Muscle layer of colon (tissue), 2 donors: Measurements from ENCODE around the gene GLRX3.
"Not testable (repeated sequence)": the region's sequence is repeated elsewhere in the genome, so short reads cannot be mapped to it uniquely, and the experiment has no call there.

ENCODE experiments used
- H3K27ac ChIP-seq: one replicate; pipeline ENCODE4 v1.7.0; 2013; ENCODE audit warnings: low read depth, mild to moderate bottlenecking, low read length, moderate library complexity
- H3K27me3 ChIP-seq, 2 donors: one replicate each; pipeline ENCODE4 v1.7.0; 2013; ENCODE audit warnings: low read length in 2 of 2, mild to moderate bottlenecking in 2 of 2; ENCODE audit not compliant: insufficient read depth in 2 of 2, control insufficient read depth in 1 of 2
- H3K36me3 ChIP-seq: one replicate; pipeline ENCODE4 v1.7.0; 2013; ENCODE audit warnings: mild to moderate bottlenecking, low read length; ENCODE audit not compliant: insufficient read depth
- H3K4me1 ChIP-seq: one replicate; pipeline ENCODE4 v1.7.0; 2013; ENCODE audit warnings: mild to moderate bottlenecking, low read length; ENCODE audit not compliant: insufficient read depth
- H3K4me3 ChIP-seq, 2 donors: one replicate each; pipeline ENCODE4 v1.7.0; 2013; ENCODE audit warnings: low read length in 2 of 2, low read depth in 1 of 2, mild to moderate bottlenecking in 1 of 2, moderate library complexity in 1 of 2
- H3K9ac ChIP-seq: one replicate; pipeline ENCODE4 v1.7.0; 2013; ENCODE audit warnings: low read length
- H3K9me3 ChIP-seq: one replicate; pipeline ENCODE4 v1.7.0; 2013; ENCODE audit warnings: mild to moderate bottlenecking, low read length
- donor health status: abdominal sarcoma.
- donor health status: Adenocarcinoma of cecum.

GLRX3 gene

GRCh38 chr10:130112821-130113220, 23.4 kb upstream of the GLRX3 start:
- H3K36me3 ChIP-seq: no peaks in the 10 kb centered on the region
- H3K4me3 ChIP-seq: no peak overlapping the region
- no peak overlapping the region for H3K27ac ChIP-seq
- no peak overlapping the region for H3K9ac ChIP-seq
- no peaks in the 10 kb centered on the region for H3K27me3 ChIP-seq
- peaks cover 26% of the 10 kb centered on the region for H3K4me1 ChIP-seq
- no peaks in the 10 kb centered on the region for H3K9me3 ChIP-seq

- H3K9me3 ChIP-seq, H3K4me3 ChIP-seq: not testable (repeated sequence)
Observed at GRCh38 chr10:130116942-130117341, 19.2 kb upstream of the GLRX3 start.

DNA sequence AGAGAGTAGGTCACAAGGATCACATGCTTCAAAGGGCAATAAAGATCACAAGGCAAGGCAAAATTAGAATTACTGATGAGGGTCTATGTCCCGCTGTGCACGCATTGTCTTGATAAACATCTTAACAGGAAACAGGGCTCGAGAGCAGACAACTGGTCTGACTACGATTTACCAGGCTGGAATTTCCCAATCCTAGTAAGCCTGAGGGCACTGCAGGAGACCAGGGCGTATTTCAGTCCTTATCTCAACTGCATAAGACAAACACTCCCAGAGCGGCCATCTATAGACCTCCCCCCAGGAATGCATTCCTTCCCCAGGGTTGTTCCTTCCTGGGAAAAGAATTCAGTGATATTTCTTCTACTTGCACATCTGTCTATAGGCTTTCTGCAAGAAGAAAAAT, 18.7 kb upstream of the GLRX3 start:
- H3K36me3 ChIP-seq, H3K27ac ChIP-seq, H3K27me3 ChIP-seq, H3K9me3 ChIP-seq, H3K9ac ChIP-seq, H3K4me3 ChIP-seq, H3K4me1 ChIP-seq: not testable (repeated sequence)

More at GRCh38 chr10:130116942-130117341, 19.2 kb upstream of the GLRX3 start:
- not testable (repeated sequence) for H3K27me3 ChIP-seq, H3K36me3 ChIP-seq, H3K9ac ChIP-seq, H3K27ac ChIP-seq
- peaks cover 11% of the 10 kb centered on the region for H3K4me1 ChIP-seq

- Histone ChIP-seq H3K27me3 (no peaks in the 10 kb centered on the region), H3K4me1 (no peaks in the 10 kb centered on the region), H3K27ac (no peak overlapping the region), H3K9me3 (no peaks in the 10 kb centered on the region), H3K4me3 (no peak overlapping the region), H3K9ac (no peak overlapping the region), H3K36me3 (no peaks in the 10 kb centered on the region)
Observed at GRCh38 chr10:130121486-130122079, 14.6 kb upstream of the GLRX3 start.

- Histone ChIP-seq H3K27me3 (peaks cover 5% of the 10 kb centered on the region in 2 donors), H3K4me1 (no peaks in the 10 kb centered on the region), H3K36me3 (no peaks in the 10 kb centered on the region), H3K4me3 (no peak overlapping the region), H3K9ac (no peak overlapping the region), H3K9me3 (no peaks in the 10 kb centered on the region), H3K27ac (no peak overlapping the region)
Observed at GRCh38 chr10:130127364-130128061, 8.7 kb upstream of the GLRX3 start.

GRCh38 chr10:130128062-130128781, 8.0 kb upstream of the GLRX3 start:
- no peak overlapping the region for H3K9ac ChIP-seq
- H3K36me3 ChIP-seq: no peaks in the 10 kb centered on the region
- no peak overlapping the region for H3K4me3 ChIP-seq
- no peaks in the 10 kb centered on the region for H3K9me3 ChIP-seq
- no peaks in the 10 kb centered on the region for H3K4me1 ChIP-seq
- H3K27ac ChIP-seq: no peak overlapping the region
- H3K27me3 ChIP-seq: peaks cover 5% of the 10 kb centered on the region in 2 donors

GRCh38 chr10:130128922-130129321, 7.3 kb upstream of the GLRX3 start:
- no peak overlapping the region for H3K9ac ChIP-seq
- no peaks in the 10 kb centered on the region for H3K9me3 ChIP-seq
- H3K27me3 ChIP-seq: peaks cover 5% of the 10 kb centered on the region in 2 donors
- no peaks in the 10 kb centered on the region for H3K36me3 ChIP-seq
- no peak overlapping the region for H3K4me3 ChIP-seq
- no peaks in the 10 kb centered on the region for H3K4me1 ChIP-seq
- no peak overlapping the region for H3K27ac ChIP-seq

DNA sequence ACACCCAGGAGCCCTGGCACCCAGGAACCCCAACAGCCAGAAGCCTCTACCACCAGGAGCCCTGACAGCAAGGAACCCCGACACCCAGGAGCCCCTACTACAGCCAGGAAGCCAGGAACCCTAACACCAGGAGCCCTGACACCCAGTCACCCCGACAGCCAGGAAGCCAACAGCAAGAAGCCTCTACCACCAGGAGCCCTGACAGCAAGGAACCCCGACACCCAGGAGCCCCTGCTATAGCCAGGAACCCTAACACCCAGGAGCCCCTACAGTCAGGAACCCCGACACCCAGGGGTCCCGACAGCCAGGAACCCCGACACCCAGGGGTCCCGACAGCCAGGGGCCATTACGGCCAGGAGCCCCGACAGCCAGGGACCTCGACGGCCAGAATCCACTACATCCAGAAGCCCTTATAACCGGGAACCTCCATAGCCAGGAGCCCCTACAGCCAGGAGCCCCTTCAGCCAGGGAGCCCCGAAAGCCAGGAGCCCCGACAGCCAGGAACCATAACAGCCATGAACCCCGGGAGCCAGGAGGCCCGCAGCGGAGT, 440 bp upstream of the GLRX3 start:
- H3K9me3 ChIP-seq: no peaks in the 10 kb centered on the region
- H3K27ac ChIP-seq: peak overlapping the region; percentile 75

GRCh38 chr10:130137090-130137448, 878 bp downstream of the GLRX3 start:
- Histone ChIP-seq H3K27ac (peak overlapping the region; percentile 75), H3K27me3 (no peaks in the 10 kb centered on the region), H3K9me3 (no peaks in the 10 kb centered on the region), H3K9ac (peak overlapping the region; percentile 53), H3K36me3 (no peaks in the 10 kb centered on the region), H3K4me1 (peaks cover 35% of the 10 kb centered on the region), H3K4me3 (peak overlapping the region; percentile 59 to 92)

More for the DNA sequence above, 440 bp upstream of the GLRX3 start:
- Histone ChIP-seq H3K27me3 (no peaks in the 10 kb centered on the region), H3K4me1 (peaks cover 23% of the 10 kb centered on the region), H3K36me3 (no peaks in the 10 kb centered on the region), H3K9ac (peak overlapping the region; percentile 82), H3K4me3 (peak overlapping the region; percentile 59 to 92)

DNA sequence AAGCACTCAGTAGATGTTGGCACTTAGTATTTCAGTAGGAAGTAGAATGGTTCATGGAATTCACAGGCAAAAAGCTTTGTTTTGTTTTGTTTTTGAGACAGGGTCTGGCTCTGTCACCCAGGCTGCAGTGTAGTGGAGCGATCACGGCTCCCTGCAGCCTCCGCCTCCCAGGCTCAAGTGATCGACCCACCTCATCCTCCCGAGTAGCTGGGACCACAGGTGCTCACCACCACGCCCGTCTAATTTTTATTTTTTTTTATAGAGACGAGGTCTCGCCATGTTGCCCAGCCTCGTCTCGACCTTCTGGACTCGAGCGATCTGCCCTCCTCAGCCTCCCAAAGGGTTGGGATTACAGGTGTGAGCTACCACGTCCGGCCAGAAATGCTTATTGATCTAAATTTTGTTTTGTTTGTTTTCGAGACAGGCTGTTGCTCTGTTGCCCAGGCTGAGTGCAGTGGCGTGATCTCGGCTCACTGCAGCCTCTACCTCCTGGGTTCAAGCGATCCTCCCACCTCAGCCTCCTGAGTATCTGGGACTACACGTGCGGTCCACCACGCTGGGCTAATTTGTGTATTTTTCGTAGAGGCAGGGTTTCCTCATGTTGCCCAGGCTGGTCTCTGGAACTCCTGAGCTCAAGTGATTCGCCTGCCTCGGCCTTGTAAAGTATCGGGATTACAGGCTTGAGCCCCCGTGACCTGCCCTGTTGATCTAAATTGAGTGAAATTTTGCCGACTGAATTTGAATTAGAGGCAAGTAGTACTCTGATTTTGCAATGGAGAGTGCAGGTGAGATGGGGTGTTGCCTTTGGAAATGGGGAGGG, 1.7 kb downstream of the GLRX3 start:
- H3K4me3 ChIP-seq: peak overlapping the region; percentile 59 to 92
- no peak overlapping the region for H3K9ac ChIP-seq
- no peak overlapping the region for H3K27ac ChIP-seq
- no peaks in the 10 kb centered on the region for H3K36me3 ChIP-seq
- H3K4me1 ChIP-seq: peaks cover 39% of the 10 kb centered on the region
- H3K27me3 ChIP-seq: no peaks in the 10 kb centered on the region
- no peaks in the 10 kb centered on the region for H3K9me3 ChIP-seq

- H3K9me3 ChIP-seq: no peaks in the 10 kb centered on the region
- H3K36me3 ChIP-seq: no peaks in the 10 kb centered on the region
- peaks cover 45% of the 10 kb centered on the region for H3K4me1 ChIP-seq
- no peak overlapping the region for H3K9ac ChIP-seq
- no peak overlapping the region for H3K4me3 ChIP-seq
- no peaks in the 10 kb centered on the region for H3K27me3 ChIP-seq
- no peak overlapping the region for H3K27ac ChIP-seq
Observed at GRCh38 chr10:130138479-130138866, 2.3 kb downstream of the GLRX3 start.
